HG03066 (cell line): Measurements from ENCODE around the gene TSPYL4.

Experiments used
- ATAC-seq: cut with Tn5 transposase; IDR thresholded peaks from one replicate; pipeline ENCODE4 v1.9.1; 2021; ENCODE audit warnings: low read depth; ENCODE audit not compliant: unreplicated experiment

Gene TSPYL4

GRCh38 chr6:116238083-116238482 lies 15.8 kb downstream of the TSPYL4 start:
- ATAC-seq, result no peak

- ATAC-seq, result no peak
Measured at GRCh38 chr6:116234689-116235088, 19.2 kb downstream of the TSPYL4 start.

- no peak for ATAC-seq
Measured at GRCh38 chr6:116229287-116229913, 24.5 kb downstream of the TSPYL4 start.

- no peak for ATAC-seq
Measured at GRCh38 chr6:116223355-116223754, 30.5 kb downstream of the TSPYL4 start.

GRCh38 chr6:116221911-116222310 lies 32.0 kb downstream of the TSPYL4 start:
- ATAC-seq, result no peak

- no peak for ATAC-seq
Measured at GRCh38 chr6:116221067-116221466, 32.8 kb downstream of the TSPYL4 start.

- no peak for ATAC-seq
Measured at GRCh38 chr6:116218866-116219265, 35.0 kb downstream of the TSPYL4 start.

- no peak for ATAC-seq
Measured at GRCh38 chr6:116218172-116218633, 35.7 kb downstream of the TSPYL4 start.

GRCh38 chr6:116217069-116217468 lies 36.8 kb downstream of the TSPYL4 start:
- ATAC-seq, result no peak

GRCh38 chr6:116215414-116215813 lies 38.5 kb downstream of the TSPYL4 start:
- ATAC-seq, result no peak

GRCh38 chr6:116214681-116215080 lies 39.2 kb downstream of the TSPYL4 start:
- ATAC-seq, result no peak

- no peak for ATAC-seq
Measured at GRCh38 chr6:116210750-116211425, 43.0 kb downstream of the TSPYL4 start.

- ATAC-seq, result no peak
Measured at GRCh38 chr6:116210316-116210715, 43.6 kb downstream of the TSPYL4 start.

- no peak for ATAC-seq
Measured at GRCh38 chr6:116208056-116208785, 45.7 kb downstream of the TSPYL4 start.

GRCh38 chr6:116206231-116206903 lies 47.5 kb downstream of the TSPYL4 start:
- no peak for ATAC-seq

- no peak for ATAC-seq
Measured at GRCh38 chr6:116205281-116205680, 48.6 kb downstream of the TSPYL4 start.

- ATAC-seq, result no peak
Measured at GRCh38 chr6:116201538-116201937, 52.3 kb downstream of the TSPYL4 start.

GRCh38 chr6:116200619-116201249 lies 53.1 kb downstream of the TSPYL4 start:
- no peak for ATAC-seq
